Naive thymus-derived CD4-positive, alpha-beta T cell (primary cell): Measurements from ENCODE around the gene CHFR. TPM values are rescaled to one million over a fixed set of nuclear protein-coding genes. Genes with fewer than 3 reads are reported as not detected.

Experiments used
- ATAC-seq: fragments of 150-1000 bp; cut with Tn5 transposase; 2 replicates; pipeline ENCODE4 v1.10.0; 2021; ENCODE audit warnings: mild to moderate bottlenecking, moderate library complexity
- CTCF ChIA-PET: fragments of 350-600 bp; sonication (Branson Sonifier 250); formaldehyde crosslinking; loops from one replicate; lab custom pipeline; 2021; ENCODE audit warnings: antibody characterized with exemption; lab: Charles Lee
- POLR2A ChIA-PET: fragments of 350-600 bp; sonication (Branson Sonifier 250); formaldehyde crosslinking; loops from one replicate; lab custom pipeline; 2021; ENCODE audit warnings: antibody characterized with exemption, inconsistent platforms; lab: Charles Lee
- DNase-seq, 9 donors: peaks; one replicate each; pipeline versions ENCODE4 v3.0.0 to v3.0.0-alpha.2; 2020 to 2022; ENCODE audit warnings: mixed read lengths in 1 of 9
- H3K27ac ChIP-seq: one replicate; pipeline ENCODE4 v1.7.0; 2013; ENCODE audit warnings: mild to moderate bottlenecking, low read depth, low read length, moderate library complexity
- H3K27me3 ChIP-seq, 2 donors: one replicate each; pipeline ENCODE4 v1.7.0; 2013; ENCODE audit warnings: low read length in 2 of 2, mild to moderate bottlenecking in 2 of 2, moderate library complexity in 2 of 2; ENCODE audit not compliant: control insufficient read depth in 2 of 2, insufficient read depth in 2 of 2
- H3K36me3 ChIP-seq, 3 experiments: 1 replicate in 2 of 3; 2 replicates in 1 of 3; pipeline ENCODE4 v1.7.0; 2013; ENCODE audit warnings: low read length in 3 of 3, mild to moderate bottlenecking in 3 of 3, moderate library complexity in 1 of 3; ENCODE audit not compliant: insufficient read depth in 3 of 3, control insufficient read depth in 2 of 3
- H3K4me1 ChIP-seq, 2 donors: one replicate each; pipeline ENCODE4 v1.7.0; 2013; ENCODE audit warnings: low read length in 2 of 2, mild to moderate bottlenecking in 2 of 2, moderate library complexity in 1 of 2; ENCODE audit not compliant: control insufficient read depth in 2 of 2, insufficient read depth in 2 of 2
- H3K4me3 ChIP-seq: 2 replicates; pipeline ENCODE4 v1.7.0; 2013; ENCODE audit warnings: mild to moderate bottlenecking, low read length
- H3K9me3 ChIP-seq, 3 experiments: 1 replicate in 2 of 3; 2 replicates in 1 of 3; pipeline ENCODE4 v1.7.0; 2013; ENCODE audit warnings: low read length in 3 of 3; ENCODE audit not compliant: control insufficient read depth in 2 of 3
- H3K27ac Mint-ChIP-seq, 9 donors: one replicate each; pipeline ENCODE4 v1.8.0; 2020 to 2022; ENCODE audit warnings: mixed read lengths in 9 of 9, mild to moderate bottlenecking in 8 of 9, moderate library complexity in 5 of 9, inconsistent platforms in 2 of 9
- H3K27me3 Mint-ChIP-seq, 5 donors: one replicate each; pipeline ENCODE4 v1.8.0; 2021 to 2022; ENCODE audit warnings: mixed read lengths in 5 of 5, mild to moderate bottlenecking in 1 of 5
- H3K36me3 Mint-ChIP-seq, 5 donors: one replicate each; pipeline ENCODE4 v1.8.0; 2020 to 2022; ENCODE audit warnings: mixed read lengths in 5 of 5, mild to moderate bottlenecking in 3 of 5, inconsistent platforms in 1 of 5
- H3K4me1 Mint-ChIP-seq, 7 donors: one replicate each; pipeline ENCODE4 v1.8.0; 2020 to 2022; ENCODE audit warnings: mixed read lengths in 7 of 7, mild to moderate bottlenecking in 3 of 7, inconsistent platforms in 1 of 7
- H3K4me3 Mint-ChIP-seq, 10 donors: one replicate each; pipeline ENCODE4 v1.8.0; 2020 to 2022; ENCODE audit warnings: mild to moderate bottlenecking in 10 of 10, mixed read lengths in 10 of 10, moderate library complexity in 6 of 10, inconsistent platforms in 2 of 10
- H3K9me3 Mint-ChIP-seq, 11 donors: one replicate each; pipeline ENCODE4 v1.8.0; 2020 to 2022; ENCODE audit warnings: mixed read lengths in 11 of 11, mild to moderate bottlenecking in 4 of 11, inconsistent platforms in 1 of 11, moderate library complexity in 1 of 11
- intact Hi-C, 2 donors: fragments of 100-400 bp; cut with micrococcal nuclease; formaldehyde crosslinking; loops; one replicate each; pipeline ENCODE4 v1.15.1; 2023
- polyA plus RNA-seq, 2 donors: library from polyadenylated mRNA; unstranded; fragments of 300-500 nt; fragmentation: Illumina TruSeq; gene quantifications; one replicate each; pipeline ENCODE4 v1.2.3, GENCODE V29; 2021
- total RNA-seq, 6 experiments: library from RNA in 5 of 6; stranded (reverse) in 5 of 6; gene quantifications; 1 replicate in 5 of 6; 2 replicates in 1 of 6; pipeline ENCODE4 v1.2.3 and lab custom pipeline; 2021 to 2026

CHFR gene
- total and polyA plus RNA-seq, 7 experiments from 2014 or later: 25.2 to 97.8 (median 67.3) TPM

DNA sequence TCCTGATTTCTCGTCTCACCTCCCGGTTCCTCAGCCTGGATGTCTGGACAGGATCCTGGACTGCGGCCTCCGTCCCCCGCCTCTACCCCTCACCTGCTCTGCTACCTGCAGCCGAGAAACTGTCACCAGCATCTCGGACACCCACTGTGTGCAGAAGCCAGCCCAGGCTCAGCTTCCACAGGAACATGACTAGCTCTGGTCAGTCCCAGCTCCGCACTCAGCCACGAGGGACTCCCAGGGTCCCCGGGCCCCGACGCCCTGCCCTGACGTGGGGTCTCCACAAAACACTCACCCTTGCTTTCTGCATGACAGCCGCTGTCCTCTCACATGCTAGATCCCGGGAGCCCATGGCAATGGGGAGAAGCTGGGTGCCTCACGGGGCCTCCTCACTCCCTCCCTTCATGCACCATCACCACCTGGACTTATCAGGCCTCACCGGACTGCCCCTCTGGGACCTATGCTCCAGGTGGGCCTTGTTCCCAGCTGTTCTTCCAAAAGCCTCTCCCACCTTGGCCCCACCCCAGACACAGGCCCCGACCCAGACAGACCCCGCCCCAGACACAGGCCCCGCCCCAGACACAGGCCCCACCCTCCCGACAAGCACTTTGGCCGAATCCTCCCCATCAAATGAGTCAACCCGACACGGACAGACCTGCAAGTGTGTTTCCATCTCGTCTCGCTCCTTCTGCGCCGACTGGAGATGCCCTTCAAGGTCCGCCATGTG lies 98.9 kb downstream of the CHFR start:
- no peak for DNase-seq
- H3K36me3 ChIP-seq: peaks cover 0 to 67% (median 17%) of the 10 kb centered on the region in 3 experiments
- H3K4me1 Mint-ChIP-seq: peaks cover 0 to 7% (median 0%) of the 10 kb centered on the region in 7 donors
- no peaks in the 10 kb centered on the region for H3K27me3 Mint-ChIP-seq
- H3K4me1 ChIP-seq: no peaks in the 10 kb centered on the region
- peaks cover 5 to 38% (median 21%) of the 10 kb centered on the region in 5 donors for H3K36me3 Mint-ChIP-seq
- no peaks in the 10 kb centered on the region for H3K9me3 ChIP-seq
- intact Hi-C loops: no loop called here
- H3K4me3 ChIP-seq: no peak overlapping the region
- ChIA-PET POLR2A (no interaction called here), CTCF (no interaction called here)
- H3K27ac ChIP-seq: no peak overlapping the region
- H3K27ac Mint-ChIP-seq: peak overlapping the region in 2 of 9 donors; percentile 36 to 84
- H3K27me3 ChIP-seq: no peaks in the 10 kb centered on the region
- no peak overlapping the region for H3K4me3 Mint-ChIP-seq
- no peak for ATAC-seq
- peaks cover 0 to 4% (median 0%) of the 10 kb centered on the region in 11 donors for H3K9me3 Mint-ChIP-seq

DNA sequence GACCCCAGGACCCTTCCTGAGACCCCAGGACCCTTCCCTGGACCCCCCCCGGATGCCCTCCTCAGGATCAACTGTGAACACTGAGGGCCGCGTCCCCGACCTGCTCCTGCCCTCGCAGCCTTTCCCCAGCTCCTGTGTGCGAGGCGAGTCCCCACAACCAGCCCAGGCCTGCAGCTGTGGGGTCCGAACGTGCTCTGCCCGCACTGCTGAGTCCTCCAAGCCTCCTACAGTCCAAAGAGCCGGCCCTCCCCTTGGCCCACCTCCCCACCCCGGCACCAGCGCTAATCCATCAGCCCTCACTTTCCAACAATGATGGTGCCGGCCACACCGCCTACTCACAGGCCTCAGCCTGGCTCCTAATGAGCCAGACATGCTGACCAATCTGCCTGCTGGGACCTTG lies 99.5 kb downstream of the CHFR start:
- Mint-ChIP-seq H3K27me3 (no peaks in the 10 kb centered on the region), H3K36me3 (peaks cover 5 to 38% (median 21%) of the 10 kb centered on the region in 5 donors), H3K27ac (peak overlapping the region in 4 of 9 donors; percentile 36 to 84 (median 52)), H3K4me1 (peaks cover 0 to 7% (median 0%) of the 10 kb centered on the region in 7 donors), H3K4me3 (no peak overlapping the region), H3K9me3 (peaks cover 0 to 4% (median 0%) of the 10 kb centered on the region in 11 donors)
- H3K4me1 ChIP-seq: no peaks in the 10 kb centered on the region
- intact Hi-C loops: no loop called here
- H3K4me3 ChIP-seq: no peak overlapping the region
- CTCF ChIA-PET: no interaction called here
- H3K27me3 ChIP-seq: no peaks in the 10 kb centered on the region
- H3K27ac ChIP-seq: no peak overlapping the region
- no peak for DNase-seq
- H3K36me3 ChIP-seq: peaks cover 0 to 73% (median 17%) of the 10 kb centered on the region in 3 experiments
- no peak for ATAC-seq
- POLR2A ChIA-PET: no interaction called here
- no peaks in the 10 kb centered on the region for H3K9me3 ChIP-seq

DNA sequence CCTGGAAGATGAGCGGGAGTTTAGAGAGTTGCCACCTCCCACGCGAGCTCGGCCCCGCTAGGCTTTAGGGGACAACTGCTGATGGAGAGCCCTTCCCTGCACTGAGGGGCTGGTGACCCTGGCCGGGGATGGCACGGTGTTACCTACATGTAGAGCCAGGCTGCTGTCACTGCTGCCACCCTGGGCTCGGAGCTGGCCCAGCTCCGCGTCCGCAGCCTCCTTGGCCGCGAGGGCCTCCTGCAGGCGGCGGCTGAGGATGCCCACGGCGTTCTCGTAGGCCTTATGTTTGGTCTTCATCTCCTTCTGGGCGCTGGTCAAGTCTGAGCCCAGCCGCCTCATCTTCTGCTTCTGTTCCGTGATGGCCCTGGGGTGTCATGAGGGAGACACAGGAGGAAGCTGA lies 101.2 kb downstream of the CHFR start:
- intact Hi-C loops: no loop called here
- H3K27ac ChIP-seq: no peak overlapping the region
- CTCF ChIA-PET: no interaction called here
- no peaks in the 10 kb centered on the region for H3K27me3 ChIP-seq
- no peak overlapping the region for H3K4me3 ChIP-seq
- H3K4me3 Mint-ChIP-seq: no peak overlapping the region
- H3K36me3 ChIP-seq: peaks cover 0 to 81% (median 17%) of the 10 kb centered on the region in 3 experiments
- H3K27me3 Mint-ChIP-seq: no peaks in the 10 kb centered on the region
- ATAC-seq (no peak), DNase-seq (no peak)
- no peak overlapping the region for H3K27ac Mint-ChIP-seq
- H3K4me1 ChIP-seq: no peaks in the 10 kb centered on the region
- peaks cover 5 to 49% (median 16%) of the 10 kb centered on the region in 5 donors for H3K36me3 Mint-ChIP-seq
- no peaks in the 10 kb centered on the region for H3K9me3 ChIP-seq
- POLR2A ChIA-PET: interaction anchor here (0.6 kb wide), 1 partner anchor 36 kb away, joined by 3 read pairs; no protein-coding TSS in a partner anchor
- peaks cover 0 to 4% (median 0%) of the 10 kb centered on the region in 11 donors for H3K9me3 Mint-ChIP-seq
- H3K4me1 Mint-ChIP-seq: peaks cover 0 to 7% (median 0%) of the 10 kb centered on the region in 7 donors

DNA sequence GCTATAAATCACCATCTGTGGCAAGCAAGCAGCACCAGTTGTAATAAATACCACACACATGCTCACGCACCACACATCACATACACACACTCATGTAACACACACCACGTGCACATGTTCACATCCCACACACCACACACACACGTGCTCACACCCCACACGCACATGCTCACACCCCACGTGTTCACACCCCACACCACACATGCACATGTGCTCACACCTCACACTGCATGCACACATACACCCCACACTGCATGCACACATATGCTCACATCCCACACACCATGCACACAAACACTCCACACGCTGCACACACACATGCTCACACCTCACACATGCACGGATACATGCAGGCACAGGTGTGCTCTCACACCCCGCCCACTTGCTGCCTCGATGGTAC lies 102.8 kb downstream of the CHFR start:
- H3K27me3 ChIP-seq: no peaks in the 10 kb centered on the region
- no peak overlapping the region for H3K4me3 ChIP-seq
- H3K36me3 Mint-ChIP-seq: peaks cover 12 to 64% (median 27%) of the 10 kb centered on the region in 5 donors
- DNase-seq (no peak), ATAC-seq (peak; percentile 9)
- peak overlapping the region in 5 of 9 donors; percentile 7 to 17 (median 14) for H3K27ac Mint-ChIP-seq
- peaks cover 0 to 4% (median 0%) of the 10 kb centered on the region in 11 donors for H3K9me3 Mint-ChIP-seq
- no peak overlapping the region for H3K4me3 Mint-ChIP-seq
- no peaks in the 10 kb centered on the region for H3K9me3 ChIP-seq
- H3K27ac ChIP-seq: no peak overlapping the region
- POLR2A ChIA-PET: no interaction called here
- CTCF ChIA-PET: no interaction called here
- no peaks in the 10 kb centered on the region for H3K27me3 Mint-ChIP-seq
- intact Hi-C loops: no loop called here
- H3K4me1 ChIP-seq: no peaks in the 10 kb centered on the region
- H3K4me1 Mint-ChIP-seq: peaks cover 0 to 7% (median 0%) of the 10 kb centered on the region in 7 donors
- H3K36me3 ChIP-seq: peaks cover 6 to 90% (median 28%) of the 10 kb centered on the region in 3 experiments

DNA sequence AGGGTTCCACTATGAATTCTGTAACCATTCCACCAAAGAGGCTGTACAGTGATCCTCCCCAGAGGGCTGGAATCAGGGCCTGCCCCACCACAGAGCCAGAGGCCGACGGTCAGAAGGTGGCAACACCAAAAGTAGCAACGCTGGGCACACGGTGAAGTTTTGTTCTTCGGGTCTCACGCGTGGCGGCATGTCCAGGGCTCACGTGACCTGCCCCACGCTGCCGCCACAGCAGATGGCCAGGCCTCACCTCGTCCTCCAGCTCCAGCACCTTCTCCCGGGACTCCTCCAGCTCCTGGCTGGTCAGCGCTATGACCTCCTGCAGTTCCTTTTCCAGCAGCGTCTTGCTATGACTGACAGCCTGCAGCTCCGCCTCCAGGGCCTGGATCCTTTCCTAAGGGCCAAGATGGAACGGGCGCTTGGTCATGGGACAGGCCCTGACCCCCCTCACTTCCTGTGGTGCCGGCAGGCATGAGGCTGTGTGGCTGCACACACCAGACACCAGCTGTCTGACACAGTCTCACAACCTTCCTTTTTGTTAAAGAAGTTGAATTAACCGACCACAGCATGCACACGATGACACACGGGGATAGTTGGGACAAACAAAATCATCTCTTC lies 103.4 kb downstream of the CHFR start:
- peak overlapping the region in 1 of 9 donors; percentile 11 for H3K27ac Mint-ChIP-seq
- POLR2A ChIA-PET: interaction anchor here (0.6 kb wide), 1 partner anchor 54 kb away, joined by 3 read pairs; no protein-coding TSS in a partner anchor
- CTCF ChIA-PET: interaction anchor here (1.3 kb wide), 1 partner anchor 15 kb away, joined by 3 read pairs; no protein-coding TSS in a partner anchor
- DNase-seq: no peak
- intact Hi-C loops: no loop called here
- Histone ChIP-seq H3K27ac (no peak overlapping the region), H3K9me3 (no peaks in the 10 kb centered on the region), H3K4me3 (no peak overlapping the region), H3K27me3 (no peaks in the 10 kb centered on the region), H3K4me1 (no peaks in the 10 kb centered on the region), H3K36me3 (peaks cover 6 to 88% (median 23%) of the 10 kb centered on the region in 3 experiments)
- ATAC-seq: no peak
- H3K4me1 Mint-ChIP-seq: peaks cover 0 to 8% (median 0%) of the 10 kb centered on the region in 7 donors
- H3K36me3 Mint-ChIP-seq: peaks cover 12 to 62% (median 30%) of the 10 kb centered on the region in 5 donors
- H3K4me3 Mint-ChIP-seq: no peak overlapping the region
- H3K9me3 Mint-ChIP-seq: peaks cover 0 to 4% (median 0%) of the 10 kb centered on the region in 11 donors
- H3K27me3 Mint-ChIP-seq: no peaks in the 10 kb centered on the region
